A549 (cell line): ENCODE results near the gene MYBPHL.

Source experiments
- BHLHE40 ChIP-seq: IDR thresholded peaks from 2 replicates; pipeline ENCODE4 v1.6.1; 2012; ENCODE audit warnings: low read depth, low read length, inconsistent platforms
- CEBPB ChIP-seq, 2 experiments: fragments of >200 bp in 1 of 2; sonication (Bioruptor Twin) in 1 of 2; formaldehyde crosslinking in 1 of 2; IDR thresholded peaks; 2 replicates each; pipeline ENCODE4 v1.6.1; 2012 to 2016
- CTCF ChIP-seq: fragments of >200 bp; sonication (Bioruptor Twin); formaldehyde crosslinking; IDR thresholded peaks from 3 replicates; pipeline ENCODE4 v1.5.1; 2016
- GATA3 ChIP-seq: IDR thresholded peaks from 2 replicates; pipeline ENCODE4 v1.6.1; 2012; ENCODE audit warnings: borderline replicate concordance
- HMGXB4 ChIP-seq: fragments of 250-450 bp; sonication (Bioruptor Pico); IDR thresholded peaks from 2 replicates; pipeline ENCODE4 v1.5.0; 2021; ENCODE audit warnings: mild to moderate bottlenecking, moderate library complexity, borderline replicate concordance
- KDM1A ChIP-seq: fragments of 200-600 bp; sonication (generic); IDR thresholded peaks from 2 replicates; pipeline ENCODE4 v1.6.1; 2016; ENCODE audit warnings: low read depth, mild to moderate bottlenecking
- POLR2A ChIP-seq: IDR thresholded peaks from 2 replicates; pipeline ENCODE4 v1.6.1; 2012; ENCODE audit warnings: mild to moderate bottlenecking, low read length
- RAD21 ChIP-seq, 2 experiments: fragments of >200 bp in 1 of 2; sonication (Bioruptor Twin) in 1 of 2; formaldehyde crosslinking in 1 of 2; IDR thresholded peaks in 1 of 2; conservative IDR thresholded peaks in 1 of 2; 2 replicates in 1 of 2; 3 replicates in 1 of 2; pipeline ENCODE4 v1.6.1; 2012 to 2018; ENCODE audit warnings: inconsistent platforms in 1 of 2
- RCOR1 ChIP-seq: fragments of 150-350 bp; IDR thresholded peaks from 2 replicates; pipeline ENCODE4 v1.6.1; 2014; ENCODE audit warnings: antibody characterized with exemption, low read length, low read depth
- SMC3 ChIP-seq: fragments of >200 bp; sonication (Bioruptor Twin); formaldehyde crosslinking; IDR thresholded peaks from 3 replicates; pipeline ENCODE4 v1.6.1; 2018; ENCODE audit warnings: inconsistent platforms
- USF2 ChIP-seq: fragments of 450-650 bp; IDR thresholded peaks from 2 replicates; pipeline ENCODE4 v1.6.1; 2014; ENCODE audit warnings: antibody characterized with exemption

GRCh38 chr1:109282497-109282951, 24.3 kb downstream of the MYBPHL start:
- no peak for TF ChIP-seq USF2
- TF ChIP-seq CTCF: no peak
- TF ChIP-seq KDM1A: no peak
- TF ChIP-seq RCOR1: no peak
- TF ChIP-seq SMC3: no peak
- TF ChIP-seq CEBPB (IDR thresholded peaks at IDR 0.05): no peak
- TF ChIP-seq RAD21 (conservative IDR thresholded peaks at IDR 0.05 in 1 of 2, IDR thresholded peaks at IDR 0.05 in 1 of 2): no peak
- no peak for TF ChIP-seq GATA3
- TF ChIP-seq HMGXB4 (CRISPR knock-in tag): no peak
- no peak for TF ChIP-seq BHLHE40
- no peak for TF ChIP-seq POLR2A
